Measurements from ENCODE around the gene AEBP1.

The AEBP1 gene

DNA sequence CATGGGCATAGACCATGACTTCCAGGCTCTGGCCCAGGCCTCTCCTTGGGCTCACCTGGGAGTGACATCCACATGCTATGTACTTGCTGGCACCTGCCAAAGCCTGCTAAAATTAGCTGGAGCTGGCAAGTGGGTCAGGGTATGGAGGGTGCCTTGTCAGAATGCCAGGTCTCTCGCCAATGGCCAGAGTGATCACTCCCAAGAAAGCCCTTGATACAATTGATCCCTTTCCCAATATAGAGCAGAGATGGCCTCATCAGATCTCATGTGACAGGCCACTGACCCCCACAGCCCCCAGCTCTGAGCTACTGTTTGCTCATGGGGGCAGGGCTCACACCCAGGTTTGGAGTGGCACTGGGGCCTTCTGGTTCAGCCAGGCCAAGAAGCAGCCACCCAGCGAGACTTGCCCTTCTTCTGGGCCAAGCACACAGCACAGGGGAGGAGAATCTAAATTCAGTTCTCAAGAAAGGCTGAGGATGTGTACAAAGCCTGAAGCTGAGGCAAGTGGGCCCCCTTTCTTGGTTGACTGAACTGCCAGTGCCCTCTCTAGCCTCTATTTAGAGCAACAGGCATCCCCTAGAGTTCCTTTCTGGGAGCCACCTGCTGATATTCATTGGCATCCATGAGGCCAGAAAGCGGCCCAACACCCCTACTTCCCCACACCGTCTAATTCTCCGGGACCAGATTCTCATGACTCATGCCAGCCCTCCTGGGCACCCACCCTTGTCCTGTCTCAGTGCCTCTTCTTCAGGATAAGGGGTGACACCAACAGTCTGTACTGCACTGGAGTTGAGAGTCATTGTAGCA is 55.9 kb downstream of the AEBP1 start:
- H3K9ac ChIP-seq (ENCODE audit: low read length): no peak overlapping the region
- no peaks in the 10 kb centered on the region for H3K4me1 ChIP-seq (ENCODE audit: insufficient read depth, low read length)
- no peaks in the 10 kb centered on the region for H3K36me3 ChIP-seq (ENCODE audit: insufficient read depth, low read length)
- H3K27me3 ChIP-seq (ENCODE audit: control insufficient read depth in 1 of 2, insufficient read depth in 2 of 2, low read length in 2 of 2): no peaks in the 10 kb centered on the region
- H3K4me3 ChIP-seq (ENCODE audit: low read depth in 1 of 2, low read length in 2 of 2): no peak overlapping the region
- H3K27ac ChIP-seq (ENCODE audit: low read depth, low read length): no peak overlapping the region
- no peaks in the 10 kb centered on the region for H3K9me3 ChIP-seq (ENCODE audit: low read length)

DNA sequence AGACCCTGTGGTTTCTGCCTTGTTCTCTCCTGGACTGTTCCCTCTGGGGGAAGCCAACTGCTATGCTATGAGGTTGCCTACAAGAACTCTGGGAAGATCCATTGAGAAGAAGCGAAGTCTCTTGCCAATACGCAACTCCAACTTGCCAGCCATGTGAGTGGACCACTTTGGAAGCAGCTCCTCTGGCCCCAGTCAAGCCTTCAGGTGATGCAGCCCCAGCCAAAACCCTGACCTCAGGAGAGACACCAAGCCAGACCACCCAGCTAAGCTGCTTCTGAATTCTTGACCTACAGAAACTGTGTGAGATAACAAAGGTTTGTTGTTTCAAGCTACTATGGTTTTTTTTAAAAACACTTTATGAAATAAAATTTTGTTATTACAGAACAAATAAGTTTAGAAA is 57.2 kb downstream of the AEBP1 start:
- Histone ChIP-seq H3K9me3 (ENCODE audit: low read length) (no peaks in the 10 kb centered on the region), H3K27ac (ENCODE audit: low read depth, low read length) (no peak overlapping the region), H3K4me1 (ENCODE audit: insufficient read depth, low read length) (no peaks in the 10 kb centered on the region), H3K9ac (ENCODE audit: low read length) (no peak overlapping the region), H3K27me3 (ENCODE audit: control insufficient read depth in 1 of 2, insufficient read depth in 2 of 2, low read length in 2 of 2) (no peaks in the 10 kb centered on the region), H3K4me3 (ENCODE audit: low read depth in 1 of 2, low read length in 2 of 2) (no peak overlapping the region), H3K36me3 (ENCODE audit: insufficient read depth, low read length) (no peaks in the 10 kb centered on the region)

DNA sequence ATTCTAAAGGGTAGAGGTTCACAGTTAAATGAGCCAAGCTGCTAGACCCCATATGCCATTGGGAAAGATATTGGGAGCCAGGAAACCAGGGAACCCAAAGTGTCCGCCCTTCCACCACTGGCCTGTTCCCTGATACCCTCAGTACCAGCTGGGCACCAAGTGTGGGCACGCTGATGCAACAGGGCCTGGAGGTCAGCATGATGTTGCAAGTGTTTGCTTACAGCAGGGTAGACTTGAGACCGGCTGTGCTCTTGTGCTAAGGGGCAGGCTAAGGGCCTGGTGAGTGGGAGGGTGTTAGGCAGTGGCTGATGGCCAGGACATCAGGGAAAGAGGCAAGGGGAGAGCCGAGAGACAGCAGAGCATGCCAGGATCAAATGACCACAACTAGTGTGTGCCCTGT is 58.0 kb downstream of the AEBP1 start:
- H3K27ac ChIP-seq (ENCODE audit: low read depth, low read length): no peak overlapping the region
- no peak overlapping the region for H3K9ac ChIP-seq (ENCODE audit: low read length)
- H3K4me1 ChIP-seq (ENCODE audit: insufficient read depth, low read length): no peaks in the 10 kb centered on the region
- H3K4me3 ChIP-seq (ENCODE audit: low read depth in 1 of 2, low read length in 2 of 2): no peak overlapping the region
- no peaks in the 10 kb centered on the region for H3K36me3 ChIP-seq (ENCODE audit: insufficient read depth, low read length)
- H3K27me3 ChIP-seq (ENCODE audit: control insufficient read depth in 1 of 2, insufficient read depth in 2 of 2, low read length in 2 of 2): no peaks in the 10 kb centered on the region
- H3K9me3 ChIP-seq (ENCODE audit: low read length): no peaks in the 10 kb centered on the region

DNA sequence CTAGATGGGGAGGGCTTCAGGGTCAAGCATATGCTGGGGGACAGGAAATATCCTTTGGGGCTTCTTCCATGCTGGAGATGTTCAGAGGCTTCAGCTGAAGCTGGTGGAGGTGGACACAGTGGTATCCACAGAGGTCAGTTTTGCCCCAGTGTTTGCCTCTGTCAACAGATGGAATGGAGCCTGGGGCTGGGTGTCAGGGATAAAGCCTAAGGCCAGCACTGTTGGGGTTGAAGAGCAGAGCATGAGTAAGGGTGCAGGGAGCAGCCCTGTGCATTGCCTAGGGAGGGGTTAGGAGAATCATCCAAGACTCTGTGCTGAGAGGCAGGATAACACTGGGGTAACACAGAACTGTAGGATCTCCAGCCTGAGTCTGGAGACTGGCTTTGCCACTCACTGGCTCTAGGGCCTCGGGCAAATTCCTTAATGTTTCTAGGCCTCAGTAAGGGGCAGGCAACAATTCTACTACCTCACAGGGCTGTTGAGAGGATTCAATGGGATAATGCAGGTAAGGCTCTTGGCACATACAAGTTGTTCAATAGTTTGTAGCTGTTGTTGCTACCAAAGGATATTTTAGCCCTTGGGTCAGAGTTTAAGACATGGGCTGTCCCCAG is 58.7 kb downstream of the AEBP1 start:
- Histone ChIP-seq H3K36me3 (ENCODE audit: insufficient read depth, low read length) (no peaks in the 10 kb centered on the region), H3K4me3 (ENCODE audit: low read depth in 1 of 2, low read length in 2 of 2) (no peak overlapping the region), H3K27me3 (ENCODE audit: control insufficient read depth in 1 of 2, insufficient read depth in 2 of 2, low read length in 2 of 2) (no peaks in the 10 kb centered on the region), H3K9ac (ENCODE audit: low read length) (no peak overlapping the region), H3K27ac (ENCODE audit: low read depth, low read length) (no peak overlapping the region), H3K4me1 (ENCODE audit: insufficient read depth, low read length) (no peaks in the 10 kb centered on the region), H3K9me3 (ENCODE audit: low read length) (no peaks in the 10 kb centered on the region)

DNA sequence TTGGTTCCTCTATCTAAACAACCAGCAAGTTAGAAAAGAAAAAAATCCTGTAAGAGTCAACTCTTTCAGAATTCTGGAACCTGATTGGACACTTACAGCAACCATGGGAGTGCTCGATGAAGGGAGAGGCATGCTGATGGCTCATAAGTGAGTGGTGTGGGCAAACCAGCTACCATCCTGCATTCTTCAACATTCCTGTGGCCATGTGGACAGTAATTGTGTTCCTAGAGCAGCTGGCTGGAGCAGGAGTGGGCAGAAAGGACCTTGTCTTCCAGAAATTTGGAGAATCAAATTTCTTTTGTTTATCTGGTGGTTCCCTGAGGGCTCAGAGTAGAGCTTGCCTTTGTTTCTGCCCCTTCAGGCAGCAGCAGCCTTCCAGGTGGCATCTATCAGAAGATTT is 59.4 kb downstream of the AEBP1 start:
- no peak overlapping the region for H3K9ac ChIP-seq (ENCODE audit: low read length)
- H3K27me3 ChIP-seq (ENCODE audit: control insufficient read depth in 1 of 2, insufficient read depth in 2 of 2, low read length in 2 of 2): no peaks in the 10 kb centered on the region
- H3K4me3 ChIP-seq (ENCODE audit: low read depth in 1 of 2, low read length in 2 of 2): no peak overlapping the region
- H3K36me3 ChIP-seq (ENCODE audit: insufficient read depth, low read length): no peaks in the 10 kb centered on the region
- H3K27ac ChIP-seq (ENCODE audit: low read depth, low read length): no peak overlapping the region
- no peaks in the 10 kb centered on the region for H3K4me1 ChIP-seq (ENCODE audit: insufficient read depth, low read length)
- no peaks in the 10 kb centered on the region for H3K9me3 ChIP-seq (ENCODE audit: low read length)
